ENCODE measurements around the gene VPREB1.

DNA sequence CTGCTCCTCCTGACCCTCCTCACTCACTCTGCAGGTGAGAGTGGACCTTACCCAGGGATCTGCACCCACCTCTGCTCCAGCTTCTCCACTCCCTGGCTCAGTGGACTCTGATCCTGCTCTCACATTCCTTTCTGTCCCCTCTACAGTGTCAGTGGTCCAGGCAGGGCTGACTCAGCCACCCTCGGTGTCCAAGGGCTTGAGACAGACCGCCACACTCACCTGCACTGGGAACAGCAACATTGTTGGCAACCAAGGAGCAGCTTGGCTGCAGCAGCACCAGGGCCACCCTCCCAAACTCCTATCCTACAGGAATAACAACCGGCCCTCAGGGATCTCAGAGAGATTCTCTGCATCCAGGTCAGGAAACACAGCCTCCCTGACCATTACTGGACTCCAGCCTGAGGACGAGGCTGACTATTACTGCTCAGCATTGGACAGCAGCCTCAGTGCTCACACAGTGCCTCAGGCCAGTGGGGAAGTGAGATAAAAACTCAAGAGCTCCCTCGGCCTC, 29.7 kb upstream of the VPREB1 start:
- TF ChIP-seq, protein P1, sequence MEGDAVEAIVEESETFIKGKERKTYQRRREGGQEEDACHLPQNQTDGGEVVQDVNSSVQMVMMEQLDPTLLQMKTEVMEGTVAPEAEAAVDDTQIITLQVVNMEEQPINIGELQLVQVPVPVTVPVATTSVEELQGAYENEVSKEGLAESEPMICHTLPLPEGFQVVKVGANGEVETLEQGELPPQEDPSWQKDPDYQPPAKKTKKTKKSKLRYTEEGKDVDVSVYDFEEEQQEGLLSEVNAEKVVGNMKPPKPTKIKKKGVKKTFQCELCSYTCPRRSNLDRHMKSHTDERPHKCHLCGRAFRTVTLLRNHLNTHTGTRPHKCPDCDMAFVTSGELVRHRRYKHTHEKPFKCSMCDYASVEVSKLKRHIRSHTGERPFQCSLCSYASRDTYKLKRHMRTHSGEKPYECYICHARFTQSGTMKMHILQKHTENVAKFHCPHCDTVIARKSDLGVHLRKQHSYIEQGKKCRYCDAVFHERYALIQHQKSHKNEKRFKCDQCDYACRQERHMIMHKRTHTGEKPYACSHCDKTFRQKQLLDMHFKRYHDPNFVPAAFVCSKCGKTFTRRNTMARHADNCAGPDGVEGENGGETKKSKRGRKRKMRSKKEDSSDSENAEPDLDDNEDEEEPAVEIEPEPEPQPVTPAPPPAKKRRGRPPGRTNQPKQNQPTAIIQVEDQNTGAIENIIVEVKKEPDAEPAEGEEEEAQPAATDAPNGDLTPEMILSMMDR (IDR thresholded peaks at IDR 0.05): no peak
- no peak for TF ChIP-seq POLR2A (IDR thresholded peaks at IDR 0.05)
